T47D (cell line): ENCODE data around the gene CFAP299.

Experiments
- DNase-seq, 2 experiments: peaks; one replicate each; pipeline versions ENCODE4 v3.0.0 to v3.0.0-alpha.2; 2011 to 2012; ENCODE audit warnings: low read depth in 1 of 2, low spot score in 1 of 2
- JUND ChIP-seq: IDR thresholded peaks from 2 replicates; pipeline ENCODE4 v1.6.1; 2012; ENCODE audit warnings: low read depth
- in situ Hi-C: cut with HindIII; loops from 2 replicates; pipeline ENCODE4 v1.10.0; 2016; ENCODE audit warnings: low sequenced_read_pairs, low pct_unique_long_range_greater_than_20kb

The CFAP299 gene

GRCh38 chr4:80990851-80991250 lies 655.3 kb downstream of the CFAP299 start:
- no peak for DNase-seq
- TF ChIP-seq JUND: no peak
- in situ Hi-C loops: no loop called here

GRCh38 chr4:80999943-81000342 lies 664.4 kb downstream of the CFAP299 start:
- in situ Hi-C loops: no loop called here
- no peak for DNase-seq
- TF ChIP-seq JUND: no peak

GRCh38 chr4:81003597-81004111 lies 668.1 kb downstream of the CFAP299 start:
- no peak for DNase-seq
- TF ChIP-seq JUND: no peak
- in situ Hi-C loops: no loop called here

GRCh38 chr4:81007417-81007816 lies 671.9 kb downstream of the CFAP299 start:
- in situ Hi-C loops: no loop called here
- no peak for TF ChIP-seq JUND

More at GRCh38 chr4:81007417-81007816, 671.9 kb downstream of the CFAP299 start:
- no peak for DNase-seq
